SK-N-SH (cell line): ENCODE results near the gene FGGY. TPM values are rescaled to one million over a fixed set of nuclear protein-coding genes. Genes with fewer than 3 reads are reported as not detected.
A peak's percentile ranks its signal among the peaks of the same experiment; 100 is the strongest.

ENCODE experiments used
- CTCF ChIA-PET: fragments of 300-600, 350-600 bp; formaldehyde crosslinking; extraction: SDS; loops from one replicate; lab custom pipeline; 2021; lab: Yijun Ruan, JAX
- POLR2A ChIA-PET: fragments of 350-600 bp; sonication (Branson Sonifier 250); formaldehyde crosslinking; extraction: SDS; loops from one replicate; lab custom pipeline; 2020; ENCODE audit warnings: antibody characterized with exemption, inconsistent platforms; lab: Yijun Ruan, JAX
- DNase-seq: peaks from one replicate; pipeline ENCODE4 v3.0.0; 2012
- H2AFZ ChIP-seq: fragments of 200-600 bp; sonication (generic); 2 replicates; pipeline ENCODE4 v1.8.1; 2016; ENCODE audit warnings: antibody characterized with exemption, mild to moderate bottlenecking, low read depth
- H3F3A ChIP-seq: fragments of 200-600 bp; sonication (generic); replicated peaks from 2 replicates; pipeline ENCODE3; 2016; ENCODE audit warnings: antibody characterized with exemption, mild to moderate bottlenecking; ENCODE audit not compliant: insufficient read depth
- H3K27ac ChIP-seq, 2 experiments: fragments of 200-500 bp in 1 of 2; fragments of 200-600 bp in 1 of 2; sonication (Bioruptor generic) in 1 of 2; sonication (generic), shearing (Covaris generic) in 1 of 2; 2 replicates each; pipeline versions ENCODE4 v1.5.1 to v1.6.1; 2014 to 2016; ENCODE audit warnings: low read depth in 2 of 2, inconsistent platforms in 1 of 2, low read length in 1 of 2, mild to moderate bottlenecking in 1 of 2, mixed read lengths in 1 of 2
- H3K27me3 ChIP-seq: fragments of 200-600 bp; sonication (generic), shearing (Covaris generic); 2 replicates; pipeline ENCODE4 v1.6.1; 2016; ENCODE audit warnings: mixed run types; ENCODE audit not compliant: insufficient read depth
- H3K36me3 ChIP-seq, 2 experiments: fragments of 200-500 bp in 1 of 2; fragments of 200-600 bp in 1 of 2; sonication (Bioruptor generic) in 1 of 2; sonication (generic) in 1 of 2; replicated peaks in 1 of 2; 2 replicates each; pipeline versions ENCODE3 to v1.5.1; 2014 to 2016; ENCODE audit warnings: low read length in 1 of 2, mild to moderate bottlenecking in 1 of 2; ENCODE audit not compliant: insufficient read depth in 2 of 2, control insufficient read depth in 1 of 2
- H3K4me1 ChIP-seq, 2 experiments: fragments of 200-500 bp in 1 of 2; fragments of 200-600 bp in 1 of 2; sonication (Bioruptor generic) in 1 of 2; sonication (generic), shearing (Covaris generic) in 1 of 2; 2 replicates each; pipeline versions ENCODE4 v1.5.1 to v1.6.1; 2014 to 2016; ENCODE audit warnings: low read depth in 1 of 2, low read length in 1 of 2, mixed run types in 1 of 2; ENCODE audit not compliant: insufficient read depth in 2 of 2, control insufficient read depth in 1 of 2
- H3K4me2 ChIP-seq: fragments of 200-600 bp; sonication (generic), shearing (Covaris generic); 2 replicates; pipeline ENCODE4 v1.6.1; 2017; ENCODE audit warnings: mixed run types
- H3K4me3 ChIP-seq, 2 experiments: fragments of 200-500 bp in 1 of 2; fragments of 200-600 bp in 1 of 2; sonication (Bioruptor generic) in 1 of 2; sonication (generic), shearing (Covaris generic) in 1 of 2; 2 replicates each; pipeline versions ENCODE4 v1.5.1 to v1.8.1; 2014 to 2016; ENCODE audit warnings: low read depth in 2 of 2, inconsistent platforms in 1 of 2, low read length in 1 of 2, mild to moderate bottlenecking in 1 of 2, mixed read lengths in 1 of 2, moderate library complexity in 1 of 2
- H3K79me2 ChIP-seq: fragments of 200-600 bp; sonication (generic); 2 replicates; pipeline ENCODE4 v1.8.1; 2017; ENCODE audit warnings: mild to moderate bottlenecking; ENCODE audit not compliant: insufficient read depth
- H3K9ac ChIP-seq: fragments of 200-600 bp; sonication (generic); 2 replicates; pipeline ENCODE4 v1.6.1; 2017; ENCODE audit warnings: mixed run types
- H3K9me2 ChIP-seq: fragments of 200-600 bp; sonication (generic); 2 replicates; pipeline ENCODE4 v1.6.1; 2017; ENCODE audit warnings: mixed run types
- H3K9me3 ChIP-seq: fragments of 200-600 bp; sonication (generic); 2 replicates; pipeline ENCODE4 v1.6.1; 2017; ENCODE audit warnings: mixed run types, mild to moderate bottlenecking, moderate library complexity
- H4K20me1 ChIP-seq: fragments of 200-600 bp; sonication (generic); 2 replicates; pipeline ENCODE4 v1.6.1; 2017; ENCODE audit warnings: mild to moderate bottlenecking, mixed run types; ENCODE audit not compliant: insufficient read depth
- CTCF ChIP-seq: fragments of 200-600 bp; sonication (generic); IDR thresholded peaks from 2 replicates; pipeline ENCODE4 v1.6.1; 2017; ENCODE audit warnings: antibody characterized with exemption, mild to moderate bottlenecking, moderate library complexity
- EP300 ChIP-seq, 2 experiments: IDR thresholded peaks; 2 replicates each; pipeline versions ENCODE4 v1.4.0 to v1.6.1; 2012; ENCODE audit warnings: borderline replicate concordance in 1 of 2, low read depth in 1 of 2, low read length in 1 of 2
- FOSL2 ChIP-seq: IDR thresholded peaks from 2 replicates; pipeline ENCODE4 v1.4.0; 2012; ENCODE audit warnings: low read depth, mild to moderate bottlenecking, moderate library complexity, borderline replicate concordance
- MXI1 ChIP-seq: IDR thresholded peaks from 2 replicates; pipeline ENCODE4 v1.6.1; 2012; ENCODE audit warnings: mild to moderate bottlenecking, low read depth, low read length, improper control_type of control experiment
- POLR2AphosphoS5 ChIP-seq: IDR thresholded peaks from 2 replicates; pipeline ENCODE4 v1.6.1; 2012; ENCODE audit warnings: low read depth, low read length
- RAD21 ChIP-seq: IDR thresholded peaks from 2 replicates; pipeline ENCODE4 v1.6.1; 2012; ENCODE audit warnings: mild to moderate bottlenecking, low read length
- RXRA ChIP-seq: IDR thresholded peaks from 2 replicates; pipeline ENCODE4 v1.4.0; 2012; ENCODE audit warnings: low read depth, mild to moderate bottlenecking, borderline replicate concordance
- SIN3A ChIP-seq: IDR thresholded peaks from 2 replicates; pipeline ENCODE4 v1.6.1; 2012; ENCODE audit warnings: low read depth, mild to moderate bottlenecking, low read length, moderate library complexity, borderline replicate concordance
- SMC3 ChIP-seq: IDR thresholded peaks from 2 replicates; pipeline ENCODE4 v1.6.1; 2012; ENCODE audit warnings: low read depth, low read length, improper control_type of control experiment
- WGBS: methylation state at CpG from one replicate; pipeline ENCODE4 v1.1.6; 2017; ENCODE audit warnings: low lambda C conversion rate; 5-methylcytosine and 5-hydroxymethylcytosine counted together
- polyA plus RNA-seq, 3 experiments: library from polyadenylated mRNA; depleted of rRNA; stranded (reverse); fragments of >200 nt; gene quantifications; 2 replicates each; pipeline ENCODE4 v1.2.3, GENCODE V29; 2012
- TF ChIP-seq, protein P1 (sequence below): IDR thresholded peaks from 2 replicates; pipeline ENCODE4 v1.6.1; 2012; ENCODE audit warnings: mild to moderate bottlenecking, low read depth, low read length, moderate library complexity

The FGGY gene
- polyA plus RNA-seq, 1 of the 3 experiments (the other 2 are of a cell fraction): 10.3 TPM

DNA sequence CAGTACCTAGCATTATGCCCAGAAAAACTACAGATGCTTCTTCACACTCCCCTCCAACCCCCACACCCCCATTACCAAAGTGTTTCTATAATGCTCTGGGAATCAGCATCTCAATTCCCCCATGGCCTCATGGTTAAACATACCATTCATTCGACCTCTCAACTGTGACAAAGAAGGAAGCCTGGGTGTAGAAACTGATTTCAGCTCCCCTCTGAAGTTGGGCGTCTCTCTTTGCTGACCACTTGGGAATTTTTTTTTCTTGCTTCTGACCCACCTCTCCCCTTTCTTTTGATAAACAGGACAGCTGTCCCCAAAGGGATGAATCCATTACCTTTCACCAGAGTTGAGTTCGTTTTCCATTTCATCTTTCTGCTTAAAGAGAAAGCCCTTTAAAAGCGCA lies 401.5 kb downstream of the FGGY start:
- Histone ChIP-seq H2AFZ (peak overlapping the region; percentile 10; the same call in 1 of the 2 replicates), H3K36me3 (no peaks in the 10 kb centered on the region), H3K4me2 (no peak overlapping the region), H3K9ac (no peak overlapping the region; the same call in 1 of the 2 replicates), H3K79me2 (no peaks in the 10 kb centered on the region), H3F3A (peaks cover 5% of the 10 kb centered on the region), H3K9me2 (no peaks in the 10 kb centered on the region), H3K27ac (peak overlapping the region; percentile 56 to 68; a peak in 3 of 4 replicates), H3K27me3 (no peaks in the 10 kb centered on the region), H3K4me1 (peaks cover 12 to 16% of the 10 kb centered on the region in 2 experiments), H3K4me3 (no peak overlapping the region), H4K20me1 (no peaks in the 10 kb centered on the region), H3K9me3 (no peaks in the 10 kb centered on the region)
- 43% methylated on average over 4 of the region's 4 CpGs for WGBS
- no peak for DNase-seq
- no peak for TF ChIP-seq SIN3A
- no peak for TF ChIP-seq SMC3
- no peak for TF ChIP-seq FOSL2
- TF ChIP-seq POLR2AphosphoS5: no peak
- TF ChIP-seq MXI1: no peak
- no peak for TF ChIP-seq EP300 (IDR thresholded peaks at IDR 0.05; ENCODE audit: borderline replicate concordance in 1 of 2, low read depth in 1 of 2, low read length in 1 of 2)
- POLR2A ChIA-PET: interaction anchor here (0.6 kb wide), 1 partner anchor 56 kb away, joined by 3 read pairs; no protein-coding TSS in a partner anchor
- CTCF ChIA-PET: interaction anchor here (0.6 to 4.2 kb wide), 54 partner anchors 11 to 965 kb away, joined by 3 to 48 read pairs (median 4); partner anchors contain the start of genes FGGY and JUN

DNA sequence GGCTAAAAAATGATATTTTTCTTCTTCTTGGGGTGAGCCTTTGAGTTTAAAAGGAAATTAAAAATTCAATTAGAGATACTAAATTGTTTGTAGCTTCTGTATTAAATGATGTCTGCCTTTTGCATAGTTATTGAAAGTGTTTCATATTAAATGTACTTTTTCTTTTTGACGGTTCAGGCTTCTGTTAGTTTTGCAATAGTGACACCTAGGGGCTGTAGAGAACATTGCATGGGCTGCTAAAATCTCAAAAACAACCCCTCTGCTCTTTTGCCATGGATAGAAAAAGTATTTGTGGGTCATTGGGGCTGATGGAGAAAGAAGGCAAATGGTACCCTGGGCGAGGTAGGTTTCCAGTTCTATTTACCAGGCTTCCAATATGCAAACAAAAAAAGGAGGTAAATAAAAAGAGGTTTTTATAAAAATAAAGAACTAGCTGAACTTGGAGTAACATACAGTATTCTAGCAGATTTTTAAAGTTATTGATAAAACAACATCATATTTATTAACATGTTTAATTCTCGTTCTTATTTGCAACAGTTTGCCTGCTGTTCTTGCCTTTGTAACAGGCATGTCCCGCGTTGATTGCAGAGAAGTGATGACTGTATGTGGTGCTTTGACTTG lies 402.4 kb downstream of the FGGY start:
- peak overlapping the region; percentile 56 to 68; a peak in 3 of 4 replicates for H3K27ac ChIP-seq
- H3K4me3 ChIP-seq: peak overlapping the region in 1 of 2 experiments; percentile 24; a peak in 1 of 4 replicates
- POLR2A ChIA-PET: no interaction called here
- H4K20me1 ChIP-seq: no peaks in the 10 kb centered on the region
- H3K9me2 ChIP-seq: no peaks in the 10 kb centered on the region
- peaks cover 7% of the 10 kb centered on the region for H3F3A ChIP-seq
- H3K4me1 ChIP-seq: peaks cover 12 to 23% of the 10 kb centered on the region in 2 experiments
- TF ChIP-seq SMC3: peak; percentile 81
- peak; percentile 11; the same call in 1 of the 2 replicates for TF ChIP-seq RXRA
- peak; percentile 98 for TF ChIP-seq CTCF
- TF ChIP-seq, protein P1, sequence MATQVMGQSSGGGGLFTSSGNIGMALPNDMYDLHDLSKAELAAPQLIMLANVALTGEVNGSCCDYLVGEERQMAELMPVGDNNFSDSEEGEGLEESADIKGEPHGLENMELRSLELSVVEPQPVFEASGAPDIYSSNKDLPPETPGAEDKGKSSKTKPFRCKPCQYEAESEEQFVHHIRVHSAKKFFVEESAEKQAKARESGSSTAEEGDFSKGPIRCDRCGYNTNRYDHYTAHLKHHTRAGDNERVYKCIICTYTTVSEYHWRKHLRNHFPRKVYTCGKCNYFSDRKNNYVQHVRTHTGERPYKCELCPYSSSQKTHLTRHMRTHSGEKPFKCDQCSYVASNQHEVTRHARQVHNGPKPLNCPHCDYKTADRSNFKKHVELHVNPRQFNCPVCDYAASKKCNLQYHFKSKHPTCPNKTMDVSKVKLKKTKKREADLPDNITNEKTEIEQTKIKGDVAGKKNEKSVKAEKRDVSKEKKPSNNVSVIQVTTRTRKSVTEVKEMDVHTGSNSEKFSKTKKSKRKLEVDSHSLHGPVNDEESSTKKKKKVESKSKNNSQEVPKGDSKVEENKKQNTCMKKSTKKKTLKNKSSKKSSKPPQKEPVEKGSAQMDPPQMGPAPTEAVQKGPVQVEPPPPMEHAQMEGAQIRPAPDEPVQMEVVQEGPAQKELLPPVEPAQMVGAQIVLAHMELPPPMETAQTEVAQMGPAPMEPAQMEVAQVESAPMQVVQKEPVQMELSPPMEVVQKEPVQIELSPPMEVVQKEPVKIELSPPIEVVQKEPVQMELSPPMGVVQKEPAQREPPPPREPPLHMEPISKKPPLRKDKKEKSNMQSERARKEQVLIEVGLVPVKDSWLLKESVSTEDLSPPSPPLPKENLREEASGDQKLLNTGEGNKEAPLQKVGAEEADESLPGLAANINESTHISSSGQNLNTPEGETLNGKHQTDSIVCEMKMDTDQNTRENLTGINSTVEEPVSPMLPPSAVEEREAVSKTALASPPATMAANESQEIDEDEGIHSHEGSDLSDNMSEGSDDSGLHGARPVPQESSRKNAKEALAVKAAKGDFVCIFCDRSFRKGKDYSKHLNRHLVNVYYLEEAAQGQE: no peak
- TF ChIP-seq RAD21: peak; percentile 96
- H2AFZ ChIP-seq: 0 out of 2 replicates have a peak overlapping the region, but pooled peaks have one; percentile 10
- no peaks in the 10 kb centered on the region for H3K36me3 ChIP-seq
- DNase-seq: peak; percentile 31
- H3K27me3 ChIP-seq: no peaks in the 10 kb centered on the region
- no peaks in the 10 kb centered on the region for H3K9me3 ChIP-seq
- WGBS: 39% methylated on average over 5 of the region's 5 CpGs
- CTCF ChIA-PET: interaction anchor here (0.6 to 4.2 kb wide), 87 partner anchors 9 to 1524 kb away, joined by 3 to 48 read pairs (median 4); partner anchors contain the start of genes FGGY and JUN
- H3K9ac ChIP-seq: peak overlapping the region; percentile 55; the same call in 1 of the 2 replicates
- peak overlapping the region; percentile 50; the same call in 1 of the 2 replicates for H3K4me2 ChIP-seq
- no peaks in the 10 kb centered on the region for H3K79me2 ChIP-seq
